GM18909 (cell line): Measurements from ENCODE around the gene TMEM175.

Source experiments
- ATAC-seq: cut with Tn5 transposase; IDR thresholded peaks from one replicate; pipeline ENCODE4 v1.9.1; 2021; ENCODE audit warnings: mild to moderate bottlenecking; ENCODE audit not compliant: unreplicated experiment, poor library complexity

The TMEM175 gene

DNA sequence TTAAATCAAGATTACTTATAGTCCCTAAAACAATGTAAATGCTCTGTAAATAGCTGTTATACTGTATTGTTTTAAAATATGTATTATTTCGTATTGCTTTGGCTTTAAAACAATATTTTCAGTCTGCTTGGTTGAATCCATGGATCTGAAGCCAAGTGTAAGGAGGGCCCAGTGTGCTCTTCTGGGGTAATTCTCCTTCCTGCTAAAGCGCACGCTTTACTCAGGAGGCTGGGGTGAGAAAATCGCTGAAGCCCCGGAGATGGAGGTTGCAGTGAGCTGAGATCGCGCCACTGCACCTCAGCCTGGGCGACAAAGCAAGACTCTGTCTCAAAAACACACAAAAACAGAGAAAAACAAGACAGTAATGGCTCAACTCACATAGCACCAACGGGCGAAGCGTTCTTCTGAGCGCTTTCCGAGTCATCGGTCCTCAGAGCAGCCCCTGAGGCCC, 54.2 kb downstream of the TMEM175 start:
- peak; percentile 18 for ATAC-seq

DNA sequence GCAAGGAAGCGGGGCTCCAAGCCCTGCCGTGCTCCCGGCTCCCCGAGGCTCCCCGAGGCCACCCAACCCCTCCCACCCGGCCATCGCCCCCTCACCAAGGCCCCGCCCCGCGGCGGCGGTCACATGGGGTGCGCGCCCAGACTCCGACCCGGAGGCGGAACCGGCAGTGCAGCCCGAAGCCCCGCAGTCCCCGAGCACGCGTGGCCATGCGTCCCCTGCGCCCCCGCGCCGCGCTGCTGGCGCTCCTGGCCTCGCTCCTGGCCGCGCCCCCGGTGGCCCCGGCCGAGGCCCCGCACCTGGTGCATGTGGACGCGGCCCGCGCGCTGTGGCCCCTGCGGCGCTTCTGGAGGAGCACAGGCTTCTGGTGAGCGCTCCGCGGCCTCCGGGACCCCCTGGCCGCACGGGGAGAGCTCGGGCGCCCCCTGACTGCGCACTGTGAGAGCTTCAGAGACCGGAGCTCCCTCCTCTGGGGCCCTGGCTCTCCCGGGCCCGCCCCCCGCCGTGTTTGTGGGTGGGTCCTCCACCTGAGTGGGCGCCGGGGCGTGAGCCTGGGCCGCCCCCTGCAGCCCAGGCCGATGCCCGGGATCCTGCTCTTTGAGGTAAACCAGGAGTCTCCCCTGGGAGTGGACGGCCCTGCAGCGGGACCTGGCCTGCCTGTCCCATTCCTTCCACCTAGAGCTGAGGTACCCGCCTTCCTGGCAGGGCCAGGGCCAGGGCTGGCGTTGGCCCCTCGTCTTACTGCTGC, 54.8 kb downstream of the TMEM175 start, which contains the start of gene IDUA:
TSS of gene IDUA (plus strand) at position 166 of the 745 bp plus-strand sequence. CDS start at position 207, 41 bp downstream.
- ATAC-seq, result peak; percentile 70

DNA sequence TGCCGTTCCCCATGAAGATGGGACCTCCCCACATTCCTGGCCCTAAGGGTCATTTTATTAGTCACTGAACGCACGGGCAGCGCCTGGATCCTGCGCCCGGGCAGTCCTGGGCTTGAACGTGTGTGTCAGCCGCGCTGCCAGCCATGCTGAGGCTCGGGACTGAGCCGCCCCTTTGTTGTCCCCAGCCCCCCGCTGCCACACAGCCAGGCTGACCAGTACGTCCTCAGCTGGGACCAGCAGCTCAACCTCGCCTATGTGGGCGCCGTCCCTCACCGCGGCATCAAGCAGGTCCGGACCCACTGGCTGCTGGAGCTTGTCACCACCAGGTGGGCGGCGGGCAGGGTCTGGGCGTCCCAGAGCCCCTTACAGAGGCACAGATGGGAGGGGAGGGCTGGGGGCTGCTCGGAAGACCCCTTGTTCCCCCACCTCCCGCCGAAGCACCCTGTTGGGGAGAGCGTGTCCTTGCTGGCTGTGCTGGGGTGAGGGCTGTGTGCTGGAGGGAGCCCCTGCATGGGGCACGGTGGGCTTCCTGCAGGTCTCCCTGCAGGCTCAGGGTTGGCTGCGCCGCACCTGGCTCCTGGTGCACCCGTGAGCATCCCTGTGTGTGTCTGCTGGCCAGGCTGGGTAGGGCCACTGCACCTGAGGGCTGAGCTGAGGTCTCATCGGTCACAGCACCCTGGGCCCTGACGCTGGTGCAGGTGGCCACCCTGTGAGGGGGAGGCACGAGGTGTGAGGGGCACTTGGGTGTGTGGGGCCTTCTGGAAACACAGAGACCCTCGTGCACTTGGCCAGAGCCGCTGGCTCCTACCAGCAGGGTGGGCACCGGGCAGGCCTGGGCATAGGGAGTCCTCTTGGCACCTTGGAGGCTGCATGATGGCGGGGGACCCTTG, 55.6 kb downstream of the TMEM175 start:
- no peak for ATAC-seq

DNA sequence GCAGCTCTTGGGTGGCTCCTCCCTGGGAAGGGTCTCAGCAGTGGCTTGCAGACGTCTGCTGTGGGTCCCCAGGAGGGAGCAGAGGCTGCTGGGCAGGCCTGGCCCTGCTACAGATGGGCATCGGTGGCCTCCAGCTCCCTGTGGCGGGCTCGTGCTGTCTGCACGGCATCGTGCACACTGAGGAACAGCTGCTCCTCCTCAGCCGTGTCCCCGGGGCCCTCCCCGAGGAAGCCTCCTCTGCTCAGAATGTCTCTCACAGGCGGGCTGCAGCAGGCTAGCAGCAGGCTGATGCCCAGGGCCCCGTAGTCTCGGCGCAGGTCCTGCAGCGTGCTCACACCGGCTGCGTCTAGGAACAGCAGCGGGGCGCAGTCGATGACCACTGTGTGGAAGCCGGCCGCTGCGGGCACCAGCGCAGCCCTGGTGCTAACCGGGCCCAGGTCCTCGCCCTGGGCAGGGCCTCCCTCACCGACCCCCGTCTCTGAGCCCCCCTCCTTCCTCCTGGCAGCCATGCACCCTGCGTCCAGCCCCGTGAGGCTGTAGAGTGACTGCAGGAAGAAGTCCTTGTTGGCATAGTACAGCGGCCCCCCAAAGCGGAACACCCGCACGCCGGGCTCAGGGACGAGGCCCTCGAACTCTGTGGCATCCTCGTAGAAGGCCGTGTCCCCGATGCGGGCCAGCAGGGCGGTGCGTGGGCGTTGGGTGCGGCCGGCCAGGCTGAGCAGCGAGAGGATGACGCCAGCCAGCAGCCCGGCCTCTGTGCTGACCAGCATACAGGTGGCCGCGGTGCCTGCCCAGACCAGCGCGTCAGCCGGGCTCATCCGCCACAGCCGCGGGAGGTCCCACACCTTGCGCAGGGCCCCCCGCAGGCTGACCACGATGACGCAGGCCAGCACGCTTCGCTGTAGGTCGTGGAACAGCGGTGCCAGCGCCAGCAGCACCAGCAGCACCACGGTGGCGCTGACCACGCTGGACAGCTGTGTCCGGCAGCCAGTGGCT, 56.8 kb downstream of the TMEM175 start:
- ATAC-seq, result no peak

DNA sequence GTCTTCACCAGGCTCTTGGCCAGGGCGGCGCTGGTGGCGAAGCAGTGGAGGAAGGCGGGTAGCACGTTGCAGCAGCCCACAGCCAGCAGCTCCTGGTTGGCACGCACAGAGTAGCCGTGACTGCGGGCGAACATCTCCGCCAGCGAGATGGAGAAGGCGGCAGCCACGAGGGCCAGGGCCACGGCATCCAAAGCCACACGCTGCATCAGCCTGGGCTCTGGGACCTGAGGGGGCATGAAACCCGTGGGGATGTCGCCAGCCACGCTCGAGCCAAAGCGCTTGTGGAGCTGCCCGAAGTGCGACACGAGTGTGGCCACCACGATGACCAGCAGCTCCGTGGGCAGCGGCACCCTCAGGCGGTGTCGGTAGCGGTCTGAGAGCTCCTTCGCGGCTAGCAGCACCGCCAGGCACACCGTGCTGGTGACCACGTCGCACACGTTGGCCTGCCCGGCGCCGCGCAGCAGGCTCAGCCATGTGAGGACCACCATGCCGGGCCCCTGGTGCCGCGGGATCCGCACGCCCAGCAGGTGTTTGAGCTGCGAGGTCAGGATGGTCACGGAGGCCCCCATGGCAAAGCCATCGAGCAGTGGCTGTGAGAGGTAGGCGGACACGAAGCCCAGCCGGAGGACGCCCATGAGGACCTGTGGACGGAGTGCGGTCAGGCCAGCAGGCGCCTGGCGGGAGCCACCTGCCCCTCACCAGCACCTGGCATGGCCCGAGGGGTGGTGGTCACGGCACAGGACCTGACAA, 57.6 kb downstream of the TMEM175 start:
- no peak for ATAC-seq

DNA sequence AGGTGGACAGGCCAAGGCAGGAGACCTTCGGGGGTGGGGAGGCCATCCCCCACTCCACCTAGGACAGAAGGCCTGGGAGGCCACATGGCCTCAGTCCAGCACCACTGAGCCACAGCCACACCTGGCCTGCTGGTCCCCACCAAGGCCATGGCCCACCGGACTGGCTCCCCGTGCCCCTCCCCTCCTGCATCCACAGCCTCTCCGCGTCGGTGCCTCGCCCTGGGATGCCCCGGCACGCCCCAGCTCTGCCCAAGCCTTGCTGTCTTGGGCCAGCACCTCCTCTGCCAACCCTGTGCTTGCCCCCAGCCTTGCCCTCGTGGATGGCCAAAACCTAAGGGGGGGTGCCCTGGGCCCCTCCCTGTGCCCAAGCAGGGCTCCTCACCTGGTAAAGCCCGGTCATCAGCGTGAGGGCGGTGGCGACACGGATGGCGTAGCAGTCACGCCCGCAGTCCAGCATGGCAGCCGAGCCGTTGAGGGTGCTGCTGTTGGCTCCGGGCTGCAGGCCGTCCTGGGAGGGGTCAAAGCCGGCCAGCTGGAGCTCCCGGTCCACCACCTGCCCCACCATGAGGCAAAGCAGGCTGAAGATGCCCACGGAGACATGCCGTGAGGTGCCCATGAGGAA, 58.6 kb downstream of the TMEM175 start:
- ATAC-seq, result no peak

DNA sequence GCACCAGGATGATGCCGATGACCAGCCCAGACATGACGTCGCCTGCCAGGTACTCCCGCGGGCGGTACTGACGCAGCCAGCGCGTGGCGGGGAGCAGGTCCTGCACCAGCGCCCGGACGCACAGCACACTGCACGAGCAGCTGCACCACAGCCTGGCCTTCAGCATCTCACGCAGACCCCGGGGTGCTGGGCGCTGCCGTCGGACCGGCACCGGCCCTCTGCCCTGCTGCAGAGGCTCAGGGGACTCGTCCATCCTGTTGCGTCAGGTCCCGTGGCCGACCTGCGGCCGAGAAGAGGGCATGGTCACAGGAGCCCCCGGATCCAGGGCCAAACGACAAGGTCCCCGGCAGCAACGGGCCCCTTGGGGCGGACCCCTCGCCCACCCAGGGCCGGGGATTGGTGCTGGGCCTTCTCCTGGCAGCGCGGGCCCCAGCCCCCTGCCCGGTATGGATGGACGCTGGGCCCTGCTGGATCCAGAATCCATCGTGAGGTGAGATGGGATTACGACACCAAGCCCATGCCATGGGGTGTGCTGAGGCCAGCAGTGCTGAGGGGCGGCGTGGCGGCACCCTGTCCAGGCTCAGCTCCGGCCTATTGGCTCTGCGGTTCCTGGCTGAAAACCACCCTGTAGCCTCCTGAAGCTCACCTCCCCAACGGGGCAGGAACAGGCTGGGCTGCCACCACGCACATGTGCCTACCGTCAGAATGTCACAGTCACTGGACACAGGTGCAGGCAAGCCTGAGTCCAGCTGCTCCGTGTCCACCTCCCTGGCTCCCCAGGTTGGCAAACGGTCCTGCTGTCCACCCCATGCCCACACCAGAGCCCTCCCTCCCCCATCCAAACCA, 59.4 kb downstream of the TMEM175 start:
- ATAC-seq, result no peak

DNA sequence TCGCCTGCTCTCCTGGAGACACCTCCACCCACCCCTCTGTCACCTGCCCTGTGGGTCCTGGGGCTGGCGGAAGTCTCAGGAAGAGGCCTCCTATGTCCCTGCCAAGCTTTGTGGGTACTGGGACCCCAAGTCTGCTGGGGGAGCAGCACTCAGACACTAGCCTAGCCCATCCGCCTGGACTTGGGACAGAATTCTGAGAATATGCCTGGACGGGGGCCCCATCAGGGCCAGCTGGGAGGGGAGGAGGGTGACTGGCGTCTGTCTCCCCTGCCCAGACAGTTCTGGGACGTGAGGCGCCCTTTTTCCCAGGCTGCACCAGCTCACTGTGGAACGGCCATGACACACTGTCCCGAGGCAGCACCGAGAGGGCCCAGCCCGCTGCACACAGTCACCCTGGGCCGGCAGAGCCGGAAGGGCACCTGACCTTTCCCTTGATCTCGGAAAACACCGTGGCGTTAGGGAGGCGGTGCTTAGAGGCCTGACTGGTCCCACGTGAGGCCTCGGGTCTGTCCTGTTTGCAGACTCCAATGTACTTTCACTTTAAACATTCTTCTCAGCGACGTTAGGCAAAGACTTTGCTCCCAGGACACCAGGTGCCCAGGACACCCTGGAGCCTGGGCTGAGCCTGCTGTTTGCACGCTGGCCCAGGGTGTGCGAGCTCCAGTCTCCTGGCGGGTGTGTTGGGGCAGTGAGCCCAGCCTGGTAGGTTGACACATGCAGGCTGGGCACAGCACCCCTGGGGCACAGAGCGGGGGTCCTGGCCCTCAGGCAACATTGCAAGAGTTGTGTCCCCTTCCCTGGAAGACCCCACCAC, 60.2 kb downstream of the TMEM175 start:
- ATAC-seq, result no peak

DNA sequence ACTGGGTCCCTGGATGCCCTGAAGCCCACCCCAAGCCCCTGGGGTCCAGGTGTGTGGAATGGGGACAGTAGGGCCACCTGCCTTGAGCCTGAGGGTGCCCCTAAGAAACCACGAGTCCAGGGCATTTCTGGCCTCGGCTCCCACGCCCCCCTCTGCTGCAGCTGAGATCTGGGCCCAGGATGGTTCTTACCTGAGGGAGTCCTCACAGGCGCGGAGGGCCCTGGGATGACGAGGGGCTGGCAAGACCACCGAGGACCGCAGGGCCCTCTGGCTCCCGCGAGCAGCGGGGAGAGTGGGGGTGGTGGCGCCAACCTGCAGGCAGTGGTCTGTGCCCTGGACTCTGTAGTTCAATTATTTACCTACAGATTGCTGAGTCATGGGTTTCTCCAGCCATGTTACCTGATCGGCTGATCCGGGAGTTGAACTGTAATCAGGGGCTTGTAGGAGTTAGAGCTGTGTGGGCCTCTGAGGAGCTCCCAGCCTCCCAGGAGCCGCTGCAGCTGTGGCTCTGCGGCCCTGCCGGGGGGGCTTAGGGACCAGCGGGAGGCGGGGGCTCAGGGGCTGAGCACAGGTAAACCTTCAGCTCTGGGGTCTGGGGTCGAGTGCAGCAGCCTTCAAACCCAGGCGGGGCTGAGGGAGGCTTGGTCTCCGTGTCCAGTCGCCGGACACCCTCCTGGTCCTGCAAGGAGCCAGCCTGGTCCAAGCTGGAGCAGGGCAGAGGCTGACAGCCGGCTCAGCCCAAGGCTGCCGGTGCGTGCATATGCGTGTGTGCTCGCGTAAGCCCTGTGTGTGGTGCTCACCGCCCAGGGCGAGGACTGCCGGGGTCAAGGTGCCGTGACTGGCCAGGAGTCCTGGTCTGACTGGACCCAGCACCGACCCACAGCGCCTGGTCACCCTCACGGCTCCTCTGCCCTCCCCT, 61.1 kb downstream of the TMEM175 start, which contains the start of gene SLC26A1:
TSS of gene SLC26A1 (minus strand) at position 294 of the 919 bp plus-strand sequence. CDS start 1,701 bp downstream, outside the sequence.
- ATAC-seq, result no peak

DNA sequence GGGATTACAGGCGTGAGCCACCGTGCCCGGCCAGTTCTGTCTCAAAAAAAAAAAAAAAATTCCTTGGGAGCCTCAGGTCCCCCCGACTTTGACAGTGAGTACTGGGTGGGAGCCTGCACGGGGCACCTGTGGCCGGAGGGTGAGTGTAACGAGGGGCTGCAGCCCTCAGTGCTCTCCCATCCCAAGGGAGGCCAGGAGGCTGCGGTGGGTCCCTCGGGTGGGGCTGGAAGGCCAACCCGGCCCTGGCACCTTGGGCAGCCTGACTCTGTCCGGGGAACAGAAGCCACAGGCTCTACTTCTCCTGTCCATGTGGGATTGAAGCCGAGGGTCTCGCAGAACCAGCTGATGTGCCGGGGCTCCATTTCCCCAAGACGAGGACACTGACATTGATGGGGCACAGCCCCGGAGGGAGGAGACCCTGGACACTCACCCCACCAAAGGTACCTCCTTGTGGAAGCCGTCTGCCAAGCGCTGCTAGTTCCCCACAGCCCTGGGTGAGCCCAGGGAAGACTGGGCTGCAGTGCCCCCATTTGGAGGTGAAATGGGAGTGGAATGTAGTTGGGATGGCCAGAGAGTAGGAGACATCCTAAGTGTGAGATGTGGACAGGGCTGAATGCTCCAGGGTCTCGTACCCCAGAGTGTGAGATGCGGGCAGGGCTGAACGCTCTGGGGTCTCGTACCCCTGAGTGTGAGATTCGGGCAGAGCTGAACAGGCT, 63.2 kb downstream of the TMEM175 start:
- no peak for ATAC-seq

DNA sequence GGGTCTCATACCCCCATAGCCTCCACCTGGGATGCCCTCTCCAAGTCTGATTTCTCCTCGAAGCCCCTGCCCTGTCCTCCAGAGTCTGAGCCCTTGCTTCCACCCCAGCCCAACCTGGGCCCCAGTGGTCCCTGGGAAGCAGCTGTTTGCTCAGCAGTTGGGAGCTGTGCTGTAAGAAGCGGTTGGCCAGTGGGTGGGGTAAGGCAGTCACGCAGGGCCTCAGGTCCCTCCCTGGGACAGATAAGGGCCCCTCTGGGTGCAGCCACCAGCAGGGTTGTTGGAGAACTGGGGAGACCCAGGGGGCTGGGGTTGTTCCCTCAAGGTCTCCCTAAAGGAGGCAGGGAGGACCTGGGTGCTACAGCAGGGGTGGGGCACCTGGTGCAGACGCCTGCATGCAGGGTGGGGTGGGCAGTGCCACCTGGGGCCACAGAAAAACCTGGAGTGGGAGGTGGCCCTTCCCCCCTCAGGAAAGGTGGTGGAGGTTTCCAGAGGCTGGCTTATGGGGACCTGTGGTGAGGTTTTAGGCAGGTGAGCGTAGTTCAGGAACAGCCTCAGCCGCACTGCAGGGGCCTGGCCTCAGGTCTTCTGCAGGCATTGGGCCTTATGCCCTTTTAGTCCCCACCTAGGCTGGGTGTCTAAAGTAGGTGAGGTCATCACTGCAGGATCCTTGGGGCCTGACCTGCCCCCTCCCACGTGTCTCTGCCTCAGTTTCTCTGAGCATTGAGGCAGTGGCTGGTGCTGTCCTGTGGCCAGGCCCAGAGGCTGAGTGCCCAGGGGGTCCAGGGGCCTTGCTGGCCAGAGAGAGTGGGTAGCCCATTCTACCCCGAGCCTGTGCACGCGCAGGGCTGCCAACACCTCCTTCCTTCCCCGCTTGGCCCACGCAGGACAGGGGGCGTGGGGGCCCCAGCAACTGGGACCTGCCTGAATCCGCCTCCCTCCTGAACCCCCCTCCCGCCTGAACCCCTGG, 64.1 kb downstream of the TMEM175 start:
- ATAC-seq, result no peak

DNA sequence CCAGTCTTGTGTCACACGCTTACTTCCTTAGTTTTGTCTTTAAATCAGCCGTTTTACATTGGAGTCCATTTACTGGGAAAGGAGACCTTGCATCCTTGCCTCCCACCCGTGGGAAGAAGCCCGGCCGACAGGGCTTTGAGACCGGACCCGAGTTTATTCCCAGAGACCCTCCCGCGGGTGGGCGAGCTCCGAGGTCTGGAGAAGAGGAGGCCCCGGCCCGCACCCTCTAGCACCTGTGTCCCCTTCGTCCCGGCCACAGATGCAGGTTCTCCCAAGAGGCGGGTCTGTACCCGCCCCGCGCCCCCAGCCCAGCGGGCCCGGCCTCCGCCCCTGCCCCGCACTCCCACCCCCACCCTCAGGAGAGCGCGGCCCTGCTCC, 64.7 kb downstream of the TMEM175 start:
- no peak for ATAC-seq

DNA sequence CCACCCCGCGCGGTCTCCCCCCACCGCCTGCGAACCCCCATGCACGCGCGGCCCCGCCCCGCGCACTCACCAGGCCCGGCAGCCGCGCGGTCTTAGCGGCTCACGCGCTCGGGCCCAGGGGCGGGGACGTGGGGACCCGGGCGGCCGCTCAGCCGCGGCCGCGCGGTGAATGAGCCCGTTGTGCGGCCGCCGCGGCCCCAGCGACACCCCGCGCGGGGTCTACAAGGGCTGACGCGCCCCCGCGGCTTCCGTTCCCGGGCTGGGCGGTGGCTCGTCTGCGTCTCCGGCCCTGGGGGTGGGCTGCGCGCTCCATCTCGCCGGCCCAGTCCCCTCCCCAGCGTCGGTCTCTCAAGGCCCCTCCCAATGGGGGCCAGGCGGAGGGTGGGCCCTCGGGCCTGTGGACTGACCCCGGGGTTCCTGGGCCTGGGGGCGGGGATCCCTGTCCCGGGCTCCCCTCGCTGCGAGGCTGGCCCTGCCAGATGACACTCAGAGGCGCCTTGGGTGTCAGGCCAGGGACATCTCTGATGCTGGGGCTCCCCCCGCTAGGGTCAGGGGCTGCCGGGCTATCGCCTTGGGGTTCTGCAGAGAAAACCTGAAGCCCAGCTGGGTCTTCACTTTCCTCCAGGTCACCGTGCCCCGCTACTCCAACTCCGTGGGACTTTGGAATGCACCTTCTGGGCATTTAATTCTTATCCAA, 65.3 kb downstream of the TMEM175 start:
- no peak for ATAC-seq
